Measurements from ENCODE around the gene UNK.

GRCh38 chr17:75808549-75808904 is 23.9 kb downstream of the UNK start:
- TF ChIP-seq POLR2AphosphoS5 (IDR thresholded peaks at IDR 0.05; ENCODE audit: low read depth, low read length) (no peak), CTCF (IDR thresholded peaks at IDR 0.05) (no peak)

Measured in Panc1 (cell line).